Glomerular endothelial cell (primary cell): ENCODE measurements around the gene SAG. TPM values are rescaled to one million over a fixed set of nuclear protein-coding genes. Genes with fewer than 3 reads are reported as not detected.

ENCODE experiments used
- total RNA-seq: library from RNA; depleted of rRNA; stranded (reverse); fragments of >200 nt; gene quantifications from 2 replicates; pipeline ENCODE4 v1.2.3, GENCODE V29; 2015

SAG gene
- total RNA-seq, 1 donor from 2014 or later: not detected

Other genes starting within 250 kb of the SAG start
- gene INPP5D, start 247.5 kb upstream of the SAG start, total RNA-seq: 26.2 and 46.3 TPM in 2 replicates
- 18.2 and 21.9 TPM in 2 replicates for gene ATG16L1, start 56.1 kb upstream of the SAG start, total RNA-seq
- 10.3 and 13.0 TPM in 2 replicates for gene DGKD, start 46.7 kb downstream of the SAG start, total RNA-seq